HG03135 (cell line): ENCODE measurements around the gene ZNF365.
"Not testable (repeated sequence)": the region's sequence is repeated elsewhere in the genome, so short reads cannot be mapped to it uniquely, and the experiment has no call there.

Source experiments
- ATAC-seq: cut with Tn5 transposase; IDR thresholded peaks from one replicate; pipeline ENCODE4 v1.9.1; 2021; ENCODE audit warnings: mild to moderate bottlenecking, moderate library complexity; ENCODE audit not compliant: unreplicated experiment

ZNF365 gene

DNA sequence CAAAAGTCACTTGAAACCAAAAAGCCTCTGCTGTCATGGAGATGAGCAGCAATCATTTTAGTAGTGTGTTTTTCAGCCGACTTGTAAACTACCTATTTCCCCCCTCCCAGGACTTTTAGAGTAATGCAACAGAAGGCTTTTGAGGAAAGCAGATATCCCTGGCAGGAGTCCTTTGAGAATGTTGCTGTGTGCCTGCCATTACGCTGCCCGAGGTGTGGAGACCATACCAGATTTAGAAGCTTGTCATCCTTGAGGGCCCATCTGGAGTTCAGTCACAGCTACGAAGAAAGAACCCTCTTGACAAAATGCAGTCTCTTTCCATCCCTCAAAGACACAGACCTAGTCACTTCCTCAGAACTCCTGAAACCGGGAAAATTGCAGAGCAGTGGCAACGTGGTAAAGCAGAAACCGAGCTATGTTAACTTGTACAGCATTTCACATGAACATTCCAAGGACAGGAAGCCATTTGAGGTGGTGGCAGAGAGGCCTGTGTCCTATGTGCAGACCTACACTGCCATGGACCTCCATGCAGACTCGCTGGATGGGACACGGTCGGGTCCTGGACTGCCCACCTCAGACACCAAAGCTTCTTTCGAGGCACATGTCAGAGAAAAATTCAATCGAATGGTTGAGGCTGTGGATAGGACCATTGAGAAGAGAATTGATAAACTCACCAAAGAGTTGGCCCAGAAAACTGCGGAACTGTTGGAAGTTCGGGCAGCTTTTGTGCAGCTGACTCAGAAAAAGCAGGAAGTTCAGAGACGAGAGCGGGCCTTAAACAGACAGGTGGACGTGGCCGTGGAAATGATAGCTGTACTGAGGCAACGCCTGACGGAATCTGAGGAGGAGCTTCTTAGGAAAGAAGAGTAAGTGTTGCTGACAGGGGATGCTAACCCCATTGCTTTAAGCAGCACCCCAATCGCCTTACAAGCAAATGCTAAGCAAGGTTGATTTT is 2.2 kb downstream of the ZNF365 start:
- ATAC-seq: no peak

DNA sequence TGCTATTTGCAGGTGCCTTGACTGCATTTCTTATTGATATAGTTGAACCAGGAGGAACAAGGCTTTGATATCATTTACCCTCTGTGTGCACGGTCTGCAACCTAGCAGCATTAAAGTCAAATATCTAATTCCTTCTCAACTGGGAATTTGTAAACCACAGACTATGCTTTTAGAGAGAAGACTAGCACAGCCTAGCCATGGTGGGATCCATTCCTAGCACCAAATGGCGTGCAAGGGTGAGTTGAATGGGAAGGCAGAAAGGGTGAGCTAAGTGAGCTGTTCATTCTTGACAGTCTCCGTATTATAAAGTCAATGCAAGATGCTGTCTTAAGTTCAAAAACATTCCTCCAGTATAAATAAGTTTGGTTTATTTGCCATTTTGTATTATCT is 2.9 kb downstream of the ZNF365 start:
- ATAC-seq: no peak

DNA sequence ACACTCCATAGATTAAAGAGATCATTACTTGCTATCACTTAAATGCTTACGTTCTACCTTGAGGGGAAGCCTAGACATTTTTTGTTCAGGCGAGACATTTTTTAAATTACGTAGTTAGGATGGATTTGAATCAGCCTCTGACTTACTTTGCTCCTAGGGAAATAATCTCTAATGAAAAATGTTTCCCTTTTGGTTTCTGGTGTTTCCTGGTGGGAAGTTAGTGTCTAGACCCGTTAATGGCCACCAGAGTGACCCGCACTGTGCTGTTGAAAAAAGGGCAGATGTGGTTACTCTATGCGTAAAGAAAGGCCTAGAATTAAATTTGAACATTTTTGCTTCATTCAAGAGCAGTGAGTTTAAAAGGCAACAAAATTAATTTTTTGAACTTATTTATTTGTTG is 3.8 kb downstream of the ZNF365 start:
- ATAC-seq: no peak

DNA sequence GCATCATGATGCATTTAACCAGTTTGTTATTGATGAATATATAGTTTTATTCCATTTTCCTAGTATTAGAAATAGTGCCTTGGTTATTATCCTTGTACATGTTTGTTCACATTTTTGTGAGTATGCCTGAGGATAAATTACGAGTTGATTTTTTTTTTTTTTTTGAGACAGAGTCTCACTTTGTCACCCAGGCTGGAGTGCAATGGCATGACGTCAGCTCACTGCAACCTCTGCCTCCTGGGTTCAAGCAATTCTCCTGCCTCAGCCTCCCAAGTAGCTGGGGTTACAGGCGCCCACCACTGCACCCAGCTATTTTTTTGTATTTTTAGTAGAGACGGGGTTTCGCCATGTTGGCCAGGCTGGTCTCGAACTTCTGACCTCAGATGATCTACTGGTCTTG is 4.7 kb downstream of the ZNF365 start:
- ATAC-seq: not testable (repeated sequence)

GRCh38 chr10:62379394-62379793 is 5.2 kb downstream of the ZNF365 start:
- no peak for ATAC-seq

DNA sequence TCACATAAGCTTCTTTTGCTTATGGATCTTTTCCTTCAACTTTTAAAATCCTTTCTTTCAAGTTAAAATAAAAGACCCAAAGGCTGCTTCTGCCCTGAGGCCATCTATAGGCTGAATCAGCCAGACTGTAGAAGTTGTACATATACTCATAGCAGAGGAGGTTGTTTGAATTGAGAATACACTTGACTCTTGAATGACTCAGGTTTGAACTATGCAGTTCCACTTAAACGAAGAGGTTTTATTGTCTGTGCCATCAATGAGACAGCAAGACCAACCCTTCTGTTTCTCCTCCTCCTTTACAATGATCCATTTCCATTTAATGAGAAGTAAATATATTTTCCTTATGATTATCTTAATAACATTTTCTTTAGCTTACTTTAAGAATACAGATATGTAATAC is 5.8 kb downstream of the ZNF365 start:
- no peak for ATAC-seq

GRCh38 chr10:62381385-62382102 is 7.4 kb downstream of the ZNF365 start:
- ATAC-seq: no peak

DNA sequence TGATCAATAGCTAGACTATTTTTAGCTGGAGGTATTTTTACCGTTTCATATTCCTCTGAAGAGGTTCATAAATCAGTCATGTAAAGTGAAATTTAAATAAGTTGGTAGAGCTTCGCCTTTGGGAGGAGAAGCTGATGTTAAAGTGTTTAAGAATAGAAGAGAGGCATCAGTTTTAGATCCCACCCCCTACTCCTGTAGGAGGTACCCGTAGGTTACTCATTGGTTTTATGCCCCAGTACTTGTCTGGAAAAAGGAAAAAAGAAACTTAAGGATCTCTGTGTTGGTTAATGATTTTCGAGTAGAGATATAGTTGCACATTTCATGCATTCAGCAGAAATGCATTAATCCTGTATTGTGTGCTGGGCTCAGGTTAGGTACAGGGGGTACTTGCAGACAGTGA is 8.7 kb downstream of the ZNF365 start:
- no peak for ATAC-seq

- ATAC-seq: no peak
Observed at GRCh38 chr10:62384057-62384446, 9.9 kb downstream of the ZNF365 start.

DNA sequence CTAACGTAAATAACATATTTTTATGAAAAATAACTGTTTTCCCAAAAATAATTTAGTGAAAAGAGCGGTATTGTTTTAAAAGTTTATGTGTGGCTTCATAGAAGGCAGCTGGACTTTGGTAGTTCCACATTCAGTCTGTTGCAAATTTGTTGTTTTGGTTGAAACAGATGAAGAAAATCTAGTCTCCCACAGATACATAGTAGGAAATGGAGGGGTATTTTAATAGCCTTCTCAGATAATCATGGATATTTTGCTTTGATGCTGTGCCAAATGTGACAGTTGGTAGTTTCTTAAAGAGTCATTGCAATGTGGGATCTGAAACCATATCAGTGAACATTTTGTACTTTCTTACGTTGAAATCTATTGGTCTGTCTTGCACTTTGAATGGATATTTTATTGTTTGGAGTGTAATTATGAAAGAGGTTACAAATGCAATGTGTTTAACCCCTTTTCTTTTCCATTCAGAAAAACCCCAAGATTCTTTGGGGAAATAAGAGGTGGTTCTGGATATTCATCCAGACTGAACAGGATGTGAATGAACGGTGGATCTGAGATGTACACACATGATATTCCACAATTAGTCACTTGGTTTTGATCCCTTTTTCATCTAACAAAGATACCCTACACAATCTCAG is 10.4 kb downstream of the ZNF365 start:
- no peak for ATAC-seq

DNA sequence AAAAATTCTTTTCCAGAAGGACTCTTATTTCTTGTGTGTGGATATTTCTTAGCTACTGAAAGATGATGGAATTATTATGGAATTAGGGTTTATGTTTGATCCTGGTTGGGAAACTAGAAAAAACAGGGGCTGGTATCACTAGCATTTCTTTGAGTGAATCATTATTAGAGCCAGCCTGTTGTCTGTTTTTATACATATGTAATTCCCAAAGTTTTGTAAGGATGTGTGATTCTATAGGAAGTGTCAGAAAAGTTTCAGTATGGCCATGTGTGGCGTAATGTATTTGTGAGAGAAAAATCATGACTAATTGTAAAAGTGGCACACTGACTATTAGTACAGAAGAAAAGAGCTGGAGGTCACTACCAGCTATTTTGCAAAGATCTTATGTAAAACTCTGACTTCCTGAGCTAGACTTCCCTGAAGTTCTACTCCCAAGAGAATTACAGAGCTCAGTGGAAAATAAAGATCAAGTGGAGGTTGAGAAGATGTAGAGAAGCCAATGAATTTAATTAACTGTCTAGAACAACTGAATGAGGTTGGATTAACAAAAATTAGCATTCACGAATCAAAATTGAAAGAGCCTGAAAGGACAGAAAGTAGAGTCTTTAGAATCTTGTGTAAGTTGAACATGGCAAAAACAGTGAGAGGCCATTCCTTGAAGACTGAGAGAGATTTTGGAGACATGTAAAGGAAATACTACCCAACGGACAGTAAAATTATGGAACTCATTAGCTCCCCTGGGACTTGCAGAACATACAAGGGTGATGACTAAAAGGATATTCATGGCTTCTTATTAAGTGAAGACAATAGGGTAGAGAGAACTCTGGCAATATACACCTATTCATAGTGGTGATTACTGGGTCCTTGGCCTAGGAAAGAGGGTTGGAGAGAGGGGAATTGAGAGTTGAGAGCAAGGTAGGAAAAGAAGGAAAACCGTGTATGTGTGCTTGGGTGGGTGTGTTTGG is 12.5 kb downstream of the ZNF365 start:
- no peak for ATAC-seq

DNA sequence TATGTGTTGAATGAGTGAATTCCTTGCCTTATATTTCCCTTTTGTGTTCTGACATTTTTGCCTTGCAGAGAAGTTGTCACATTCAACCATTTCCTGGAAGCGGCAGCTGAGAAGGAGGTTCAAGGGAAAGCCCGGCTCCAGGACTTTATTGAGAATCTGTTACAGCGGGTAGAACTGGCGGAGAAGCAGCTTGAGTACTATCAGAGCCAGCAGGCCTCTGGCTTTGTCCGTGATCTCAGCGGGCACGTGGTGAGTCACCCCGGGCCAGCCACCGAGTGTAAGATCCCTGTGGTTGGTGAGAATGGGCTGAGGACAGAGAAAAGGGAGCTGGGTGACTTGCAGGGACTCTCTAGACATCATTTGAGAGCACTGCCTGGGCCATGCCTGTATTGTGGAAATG is 14.2 kb downstream of the ZNF365 start:
- no peak for ATAC-seq

DNA sequence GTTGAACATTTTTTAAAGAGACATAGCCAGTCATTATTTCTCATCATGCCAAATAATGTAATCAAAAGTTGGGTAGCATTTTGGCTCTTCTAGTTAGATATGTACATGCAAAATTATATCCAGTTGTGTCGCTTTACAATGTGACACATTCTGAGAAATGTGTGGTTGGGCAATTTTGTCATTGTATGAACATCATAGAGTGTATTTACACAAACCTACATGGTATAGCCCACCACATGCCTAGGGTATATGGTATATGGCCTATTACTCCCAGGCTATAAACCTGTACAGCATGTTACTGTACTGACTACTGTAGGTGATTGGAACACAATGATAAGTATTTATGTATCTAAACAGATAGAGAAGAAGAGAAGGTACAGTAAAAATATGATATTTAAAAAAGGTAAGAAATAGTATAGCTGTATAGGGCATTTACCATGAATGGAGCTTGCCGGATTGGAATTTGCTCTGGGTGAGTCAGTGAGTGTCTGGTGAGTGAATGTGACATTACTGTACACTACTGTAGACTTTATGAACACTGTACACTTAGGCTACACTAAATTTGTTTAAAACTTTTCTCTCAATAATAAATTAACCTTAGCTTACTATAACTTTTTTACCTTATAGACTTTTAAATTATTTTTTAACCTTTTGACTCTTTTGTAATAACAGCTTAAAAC is 16.5 kb downstream of the ZNF365 start:
- no peak for ATAC-seq

GRCh38 chr10:62393237-62393636 is 19.1 kb downstream of the ZNF365 start:
- no peak for ATAC-seq

GRCh38 chr10:62394556-62395018 is 20.4 kb downstream of the ZNF365 start:
- ATAC-seq: no peak

DNA sequence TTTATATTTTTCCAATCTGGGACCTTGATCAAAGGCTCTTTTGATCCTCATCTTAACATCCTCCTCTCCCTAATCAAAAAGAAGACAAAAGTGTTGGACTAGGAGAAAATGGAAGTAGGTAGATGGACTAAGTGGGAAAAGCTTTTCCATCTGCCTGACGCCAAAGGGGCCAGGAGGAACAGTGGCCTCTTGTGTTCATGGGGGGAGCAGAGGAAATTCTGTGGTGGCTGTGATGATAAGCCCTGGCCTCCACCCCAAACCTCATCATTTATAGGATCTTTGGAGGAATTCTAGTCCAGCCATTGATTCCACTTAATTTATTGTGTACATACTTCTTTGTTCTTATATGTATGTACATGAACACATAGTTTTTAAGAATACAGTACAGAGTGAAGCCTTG is 21.7 kb downstream of the ZNF365 start:
- ATAC-seq: no peak

DNA sequence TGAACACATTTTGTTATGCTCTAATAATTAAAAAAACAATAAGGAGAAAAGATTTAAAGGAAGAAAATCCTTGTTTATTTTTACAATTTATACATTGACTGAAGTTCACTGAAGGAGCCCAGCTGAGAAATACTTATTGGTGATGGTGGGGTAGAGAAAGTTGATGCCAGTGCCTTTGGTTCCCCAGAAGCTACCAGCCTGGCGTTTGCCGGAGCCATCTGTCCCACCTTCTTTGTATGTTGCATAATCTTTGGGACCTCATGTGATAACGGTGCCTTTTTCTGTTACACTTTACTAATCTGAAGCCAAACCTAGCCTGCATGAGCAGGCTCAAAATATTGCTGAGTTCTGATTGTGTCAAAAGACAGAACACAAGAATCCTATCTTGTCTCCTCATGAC is 22.7 kb downstream of the ZNF365 start:
- ATAC-seq: no peak

DNA sequence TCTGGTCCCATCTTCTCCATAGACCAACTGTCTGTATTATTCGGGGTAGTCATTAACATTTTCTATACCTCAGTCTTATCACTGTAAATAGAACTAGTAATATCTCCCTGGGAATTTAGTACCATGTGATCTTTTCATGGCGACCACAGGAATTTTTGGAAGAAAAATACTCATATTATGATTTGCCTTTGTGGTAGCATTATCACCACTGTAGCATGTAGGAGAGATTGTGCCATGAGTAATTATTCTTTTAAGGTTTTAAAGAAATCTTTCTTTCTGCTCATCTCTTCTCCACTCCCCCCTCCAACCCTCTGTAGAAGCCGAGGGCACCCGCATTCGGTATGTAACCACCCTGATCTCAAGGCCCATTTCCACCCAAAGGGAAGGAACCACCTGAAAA is 25.0 kb downstream of the ZNF365 start:
- ATAC-seq: no peak

- no peak for ATAC-seq
Observed at GRCh38 chr10:62402508-62402907, 28.3 kb downstream of the ZNF365 start.

DNA sequence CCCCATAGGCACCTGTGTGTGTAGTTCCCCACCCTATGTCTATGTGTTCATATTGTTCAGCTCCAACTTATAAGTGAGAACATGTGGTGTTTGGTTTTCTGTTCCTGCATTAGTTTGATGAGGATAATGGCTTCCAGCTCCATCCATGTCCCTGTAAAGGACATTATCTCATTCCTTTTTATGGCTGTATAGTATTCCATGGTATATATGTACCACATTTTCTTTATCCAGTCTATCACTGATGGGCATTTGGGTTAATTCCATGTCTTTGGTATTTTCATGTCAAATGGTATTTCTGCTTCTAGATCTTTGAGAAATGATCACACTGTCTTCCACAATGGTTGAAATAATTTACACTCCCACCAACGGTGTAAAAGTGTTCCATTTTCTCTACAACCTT is 36.4 kb downstream of the ZNF365 start:
- not testable (repeated sequence) for ATAC-seq
